Colonic mucosa (tissue), 4 donors: ENCODE measurements around the gene GIMAP4. TPM values are rescaled to one million over a fixed set of nuclear protein-coding genes. Genes with fewer than 3 reads are reported as not detected.

Experiments
- DNase-seq: peaks from one replicate; pipeline ENCODE4 v3.0.0-alpha.2; 2020
- H3K27ac ChIP-seq: fragments of 200-600 bp; one replicate; pipeline ENCODE4 v1.8.0; 2021
- H3K27me3 ChIP-seq: fragments of 200-600 bp; one replicate; pipeline ENCODE4 v1.8.0; 2021
- H3K36me3 ChIP-seq: fragments of 200-600 bp; one replicate; pipeline ENCODE4 v1.8.0; 2021
- H3K4me1 ChIP-seq: fragments of 200-600 bp; one replicate; pipeline ENCODE4 v1.8.0; 2021; ENCODE audit warnings: mild to moderate bottlenecking
- H3K4me3 ChIP-seq: fragments of 200-600 bp; one replicate; pipeline ENCODE4 v1.8.0; 2021
- H3K9ac ChIP-seq, 2 donors: one replicate each; pipeline ENCODE4 v1.7.0; 2013; ENCODE audit warnings: control low read depth in 2 of 2, low read depth in 2 of 2, low read length in 2 of 2
- H3K9me3 ChIP-seq: fragments of 200-600 bp; one replicate; pipeline ENCODE4 v1.8.0; 2021
- CTCF ChIP-seq: fragments of 200-600 bp; IDR thresholded peaks from one replicate; pipeline ENCODE4 v1.8.0; 2022; ENCODE audit warnings: antibody characterized with exemption, mild to moderate bottlenecking
- intact Hi-C: fragments of 100-400 bp; cut with DNase I; formaldehyde crosslinking; loops from one replicate; pipeline ENCODE4 v1.14.1; 2022
- total RNA-seq, 2 donors: library from RNA; stranded (reverse); fragmentation: NEBNext Ultra II Directional in 1 of 2; extraction: Animal tissue kit (Norgen Biotek cat#: 25700) in 1 of 2; gene quantifications; one replicate each; pipeline ENCODE4 v1.2.1, GENCODE V29; 2021
- donor health status: healthy.
- donor health status: DM: no; HTN: no; CAD: no.
- donor health status: DM: no; HTN: no; CAD: no.

Gene GIMAP4
- total RNA-seq, 2 donors from 2014 or later, result 6.6 to 12.7 TPM

- Histone ChIP-seq H3K27ac (peak overlapping the region; percentile 52), H3K9me3 (no peaks in the 10 kb centered on the region), H3K9ac (no peak overlapping the region), H3K4me3 (no peak overlapping the region), H3K4me1 (no peaks in the 10 kb centered on the region), H3K36me3 (no peaks in the 10 kb centered on the region), H3K27me3 (no peaks in the 10 kb centered on the region)
- TF ChIP-seq CTCF, result no peak
- DNase-seq, result no peak
- intact Hi-C loops, result no loop called here
These were observed 13.6 kb downstream of the GIMAP4 start for GRCh38 chr7:150580638-150581394.

- no peaks in the 10 kb centered on the region for H3K9me3 ChIP-seq
- H3K4me1 ChIP-seq, result peaks cover 7% of the 10 kb centered on the region
- H3K36me3 ChIP-seq, result no peaks in the 10 kb centered on the region
- DNase-seq, result no peak
- intact Hi-C loops, result no loop called here
- H3K9ac ChIP-seq, result no peak overlapping the region
- no peaks in the 10 kb centered on the region for H3K27me3 ChIP-seq
- no peak for TF ChIP-seq CTCF
- no peak overlapping the region for H3K4me3 ChIP-seq
- H3K27ac ChIP-seq, result no peak overlapping the region
These were observed 18.0 kb downstream of the GIMAP4 start for GRCh38 chr7:150585199-150585598.

- intact Hi-C loops, result no loop called here
- no peaks in the 10 kb centered on the region for H3K9me3 ChIP-seq
- peaks cover 7% of the 10 kb centered on the region for H3K4me1 ChIP-seq
- peak overlapping the region; percentile 35 for H3K27ac ChIP-seq
- DNase-seq, result no peak
- no peak for TF ChIP-seq CTCF
- H3K9ac ChIP-seq, result no peak overlapping the region
- H3K36me3 ChIP-seq, result no peaks in the 10 kb centered on the region
- no peaks in the 10 kb centered on the region for H3K27me3 ChIP-seq
- H3K4me3 ChIP-seq, result no peak overlapping the region
These were observed 19.0 kb downstream of the GIMAP4 start for GRCh38 chr7:150586068-150586784.

- Histone ChIP-seq H3K4me3 (no peak overlapping the region), H3K27me3 (no peaks in the 10 kb centered on the region), H3K27ac (peak overlapping the region; percentile 35), H3K4me1 (peaks cover 7% of the 10 kb centered on the region), H3K9me3 (no peaks in the 10 kb centered on the region), H3K9ac (no peak overlapping the region), H3K36me3 (no peaks in the 10 kb centered on the region)
- no peak for DNase-seq
- intact Hi-C loops, result no loop called here
- TF ChIP-seq CTCF, result no peak
These were observed 19.6 kb downstream of the GIMAP4 start for GRCh38 chr7:150586785-150587152.

GRCh38 chr7:150587551-150587950, 20.4 kb downstream of the GIMAP4 start:
- H3K9ac ChIP-seq, result no peak overlapping the region
- H3K27ac ChIP-seq, result no peak overlapping the region

More at GRCh38 chr7:150587551-150587950, 20.4 kb downstream of the GIMAP4 start:
- no peaks in the 10 kb centered on the region for H3K36me3 ChIP-seq
- TF ChIP-seq CTCF, result no peak
- intact Hi-C loops, result no loop called here
- no peak for DNase-seq
- peaks cover 7% of the 10 kb centered on the region for H3K4me1 ChIP-seq
- H3K9me3 ChIP-seq, result no peaks in the 10 kb centered on the region
- H3K4me3 ChIP-seq, result no peak overlapping the region
- no peaks in the 10 kb centered on the region for H3K27me3 ChIP-seq
